ENCODE measurements around the gene ABCA1.

Gene ABCA1

DNA sequence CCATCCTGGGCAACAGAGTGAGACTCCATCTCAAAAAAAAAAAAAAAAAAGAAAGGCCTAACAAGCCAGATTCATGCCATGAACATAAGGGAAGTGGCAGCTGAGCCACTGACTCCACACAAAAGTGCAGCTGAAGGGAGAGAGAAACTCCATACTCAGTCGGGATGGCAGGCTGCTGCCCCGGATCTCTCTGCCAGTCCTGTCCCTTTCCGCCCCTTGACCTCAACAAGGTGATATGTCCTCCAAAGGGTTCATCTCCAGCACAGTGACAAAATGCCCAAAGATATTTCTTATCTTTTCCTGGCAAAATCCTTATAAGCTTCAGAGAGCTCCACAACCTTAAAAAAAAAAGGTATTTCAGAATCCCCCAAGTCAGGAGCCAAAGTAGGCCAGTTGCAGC lies 52.6 kb downstream of the ABCA1 start:
- TF ChIP-seq, protein P1, sequence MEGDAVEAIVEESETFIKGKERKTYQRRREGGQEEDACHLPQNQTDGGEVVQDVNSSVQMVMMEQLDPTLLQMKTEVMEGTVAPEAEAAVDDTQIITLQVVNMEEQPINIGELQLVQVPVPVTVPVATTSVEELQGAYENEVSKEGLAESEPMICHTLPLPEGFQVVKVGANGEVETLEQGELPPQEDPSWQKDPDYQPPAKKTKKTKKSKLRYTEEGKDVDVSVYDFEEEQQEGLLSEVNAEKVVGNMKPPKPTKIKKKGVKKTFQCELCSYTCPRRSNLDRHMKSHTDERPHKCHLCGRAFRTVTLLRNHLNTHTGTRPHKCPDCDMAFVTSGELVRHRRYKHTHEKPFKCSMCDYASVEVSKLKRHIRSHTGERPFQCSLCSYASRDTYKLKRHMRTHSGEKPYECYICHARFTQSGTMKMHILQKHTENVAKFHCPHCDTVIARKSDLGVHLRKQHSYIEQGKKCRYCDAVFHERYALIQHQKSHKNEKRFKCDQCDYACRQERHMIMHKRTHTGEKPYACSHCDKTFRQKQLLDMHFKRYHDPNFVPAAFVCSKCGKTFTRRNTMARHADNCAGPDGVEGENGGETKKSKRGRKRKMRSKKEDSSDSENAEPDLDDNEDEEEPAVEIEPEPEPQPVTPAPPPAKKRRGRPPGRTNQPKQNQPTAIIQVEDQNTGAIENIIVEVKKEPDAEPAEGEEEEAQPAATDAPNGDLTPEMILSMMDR (IDR thresholded peaks at IDR 0.05; ENCODE audit: low read depth, low read length): no peak
- no peak overlapping the region for H3K4me3 ChIP-seq (ENCODE audit: low read depth, low read length)

DNA sequence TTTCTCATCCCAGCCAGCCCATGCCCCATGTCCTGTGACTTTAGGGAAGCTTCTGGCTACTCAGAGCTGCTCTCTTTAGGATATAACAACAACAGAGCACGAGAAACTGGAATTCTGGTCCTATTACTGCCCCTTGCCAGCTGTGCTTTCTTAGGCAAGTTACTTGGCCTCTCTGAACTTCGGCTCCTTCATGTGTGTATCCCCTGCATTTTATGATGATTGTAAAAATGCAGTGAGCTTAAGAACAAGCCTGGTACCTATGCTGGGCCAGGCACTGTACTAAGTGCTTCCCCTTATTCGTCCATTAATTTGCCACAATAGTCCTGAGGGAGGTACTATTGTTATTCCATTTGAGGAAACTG lies 54.5 kb downstream of the ABCA1 start:
- no peak overlapping the region for H3K4me3 ChIP-seq (ENCODE audit: low read depth, low read length)
- TF ChIP-seq, protein P1 (IDR thresholded peaks at IDR 0.05; ENCODE audit: low read depth, low read length): no peak

DNA sequence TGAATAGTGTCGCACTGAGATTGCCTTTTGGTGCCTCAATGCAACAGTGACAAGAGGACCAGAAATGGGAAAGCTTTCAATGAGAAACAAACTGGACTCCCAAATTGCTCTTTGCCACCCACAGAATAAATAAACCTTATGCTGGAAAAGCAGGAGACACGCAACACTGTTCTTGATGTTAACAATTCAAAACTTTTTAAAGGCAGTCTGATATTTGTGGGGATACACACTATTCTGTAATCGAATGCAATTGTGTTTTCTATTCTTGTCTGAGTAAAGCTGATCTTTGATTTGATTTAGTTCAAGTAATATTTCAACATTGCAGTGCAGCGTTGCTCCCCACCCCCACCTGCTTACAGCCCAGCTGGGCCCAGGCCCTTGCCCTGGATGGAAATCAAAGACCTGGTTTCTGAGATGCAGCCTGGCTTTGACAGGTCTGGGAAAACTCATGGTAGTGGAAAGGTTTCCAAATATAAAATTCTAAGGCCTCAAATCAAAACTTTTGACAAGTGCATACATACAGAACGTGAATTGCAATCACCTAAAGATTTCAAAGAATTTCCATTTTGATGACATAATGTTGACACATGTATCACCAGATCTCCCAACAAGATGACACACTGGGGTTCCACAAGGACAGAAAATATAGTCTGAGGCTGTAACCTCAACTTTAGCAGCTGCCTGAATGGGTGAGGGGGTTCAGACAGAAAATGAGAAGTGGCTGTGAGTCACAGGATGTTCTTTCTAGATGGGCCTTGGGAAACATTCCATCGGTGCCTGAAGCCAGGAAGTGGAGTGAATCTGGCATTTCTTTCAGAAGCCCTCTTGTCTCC lies 55.1 kb downstream of the ABCA1 start:
- H3K4me3 ChIP-seq (ENCODE audit: low read depth, low read length): no peak overlapping the region
- TF ChIP-seq, protein P1 (IDR thresholded peaks at IDR 0.05; ENCODE audit: low read depth, low read length): no peak

DNA sequence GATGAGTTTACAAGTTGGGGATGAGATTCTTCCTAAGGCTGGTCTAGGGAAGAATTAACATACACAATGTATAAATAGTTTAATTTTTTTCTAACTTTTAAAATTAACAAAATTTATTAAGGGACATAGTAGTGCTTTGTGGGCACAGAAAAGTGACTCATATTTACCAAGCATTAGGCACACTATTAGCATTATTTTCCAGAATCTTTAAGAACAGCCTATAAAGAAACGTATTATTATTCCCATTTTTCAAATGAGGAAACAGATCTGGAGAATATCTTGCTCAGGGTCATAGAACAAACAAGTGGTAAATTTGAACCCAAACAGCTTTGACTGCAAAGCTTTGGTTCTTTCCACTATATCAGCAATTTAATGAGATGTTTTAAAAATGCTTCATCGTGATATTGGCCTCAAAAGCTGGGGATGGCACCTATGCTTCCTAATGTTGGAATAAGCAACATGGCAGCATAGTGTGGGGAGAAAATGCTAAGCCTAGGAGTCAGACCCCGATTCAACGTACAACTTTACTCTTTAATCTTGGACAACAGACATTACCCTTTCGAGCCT lies 55.9 kb downstream of the ABCA1 start:
- TF ChIP-seq, protein P1 (IDR thresholded peaks at IDR 0.05; ENCODE audit: low read depth, low read length): no peak

DNA sequence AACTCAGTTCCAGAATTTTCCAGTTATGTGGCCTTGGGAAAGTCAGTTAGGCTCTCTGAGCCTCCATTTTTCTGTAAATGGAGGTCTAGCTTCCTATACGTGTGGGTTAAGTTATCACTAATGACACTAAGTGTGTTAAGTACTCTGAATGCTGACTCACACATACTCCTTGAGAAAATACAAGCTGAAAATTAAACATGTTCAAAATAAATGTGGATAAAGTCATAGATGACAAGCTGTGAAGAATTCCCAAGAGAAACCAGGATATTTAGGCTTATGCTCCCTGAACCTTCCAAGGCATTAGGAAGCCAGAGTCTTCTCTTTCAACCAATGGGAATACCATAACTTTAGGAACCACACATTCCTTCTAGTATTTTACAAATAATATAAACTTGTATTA lies 58.1 kb downstream of the ABCA1 start:
- H3K4me3 ChIP-seq (ENCODE audit: low read depth, low read length): no peak overlapping the region
- TF ChIP-seq, protein P1 (IDR thresholded peaks at IDR 0.05; ENCODE audit: low read depth, low read length): no peak

More for the DNA sequence above, 55.9 kb downstream of the ABCA1 start:
- no peak overlapping the region for H3K4me3 ChIP-seq (ENCODE audit: low read depth, low read length)

DNA sequence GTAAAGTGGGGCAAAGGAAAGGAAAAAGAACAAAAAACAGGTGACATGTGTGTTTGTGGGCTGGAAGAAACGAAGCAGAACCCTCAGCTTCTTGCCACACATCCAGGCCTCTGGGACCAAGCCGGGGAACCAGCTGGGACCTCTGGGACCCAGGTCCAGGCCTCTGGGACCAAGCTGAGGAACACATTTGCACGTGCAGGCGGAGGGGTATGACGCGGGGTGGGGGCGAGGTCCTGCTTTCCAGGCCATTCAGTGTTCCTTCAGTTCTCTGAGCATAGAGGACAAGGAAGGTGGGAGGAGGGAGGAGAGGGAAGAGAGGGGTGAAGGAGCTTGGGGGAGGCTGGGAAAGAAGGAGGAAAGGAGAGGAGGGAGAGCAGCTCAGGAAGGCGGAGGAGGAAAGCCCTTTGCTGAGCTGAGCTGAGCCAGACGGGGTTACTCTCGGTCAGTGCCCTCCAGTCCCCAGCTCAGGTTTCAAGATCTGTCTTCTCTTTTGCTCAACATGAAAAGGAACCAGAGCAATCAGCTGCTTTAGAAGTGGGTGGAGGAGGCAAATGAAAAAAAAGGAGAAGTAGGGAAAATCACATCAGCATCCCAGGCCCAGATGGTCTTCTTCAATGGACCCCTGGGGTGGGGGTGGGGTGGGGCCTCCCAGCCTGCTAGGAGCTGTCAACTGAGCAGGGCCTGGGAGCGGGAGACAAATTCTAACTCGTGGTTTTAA lies 59.1 kb downstream of the ABCA1 start:
- TF ChIP-seq, protein P1 (IDR thresholded peaks at IDR 0.05; ENCODE audit: low read depth, low read length): no peak
- no peak overlapping the region for H3K4me3 ChIP-seq (ENCODE audit: low read depth, low read length)

DNA sequence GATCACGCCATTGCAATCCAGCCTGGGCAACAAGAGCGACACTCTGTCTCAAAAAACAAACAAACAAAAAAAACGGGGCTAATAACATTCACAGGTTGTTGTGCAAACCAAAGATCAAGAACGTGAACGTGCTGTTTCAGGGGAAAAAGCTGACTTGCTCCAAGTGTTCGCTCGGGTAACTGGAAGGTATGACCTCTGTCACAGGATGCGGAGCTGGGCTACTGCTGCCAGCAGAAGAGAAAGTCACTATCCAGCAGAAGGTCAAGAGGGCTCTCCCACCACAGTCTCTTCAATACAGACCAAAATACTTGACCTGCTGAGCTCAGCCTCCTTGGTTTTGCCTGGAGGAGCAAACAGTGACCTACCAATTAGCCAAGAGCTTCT lies 59.7 kb downstream of the ABCA1 start:
- H3K4me3 ChIP-seq (ENCODE audit: low read depth, low read length): no peak overlapping the region
- TF ChIP-seq, protein P1 (IDR thresholded peaks at IDR 0.05; ENCODE audit: low read depth, low read length): no peak
